Neural cell (in vitro differentiated cells): ENCODE measurements around the gene ETV3L. TPM values are rescaled to one million over a fixed set of nuclear protein-coding genes. Genes with fewer than 3 reads are reported as not detected.

Experiments
- H2AFZ ChIP-seq: fragments of 200-600, 300-800 bp; sonication (generic), shearing (Covaris generic); 2 replicates; pipeline ENCODE4 v1.6.0; 2014; ENCODE audit warnings: low read depth, mild to moderate bottlenecking, antibody characterized with exemption, low read length, moderate library complexity
- H3F3A ChIP-seq: fragments of 200-600 bp; shearing (Covaris generic); 2 replicates; pipeline ENCODE4 v1.6.1; 2016; ENCODE audit warnings: mild to moderate bottlenecking, moderate library complexity, mixed read lengths, antibody characterized with exemption, low read length; ENCODE audit not compliant: insufficient read depth, poor library complexity, severe bottlenecking
- H3K27ac ChIP-seq: fragments of 200-600, 300-800 bp; sonication (generic), shearing (Covaris generic); 2 replicates; pipeline ENCODE4 v1.5.1; 2014; ENCODE audit warnings: mild to moderate bottlenecking, low read length, moderate library complexity
- H3K27me3 ChIP-seq: fragments of 300-800, 200-600 bp; sonication (generic), shearing (Covaris generic); 2 replicates; pipeline ENCODE4 v1.6.0; 2014; ENCODE audit warnings: mild to moderate bottlenecking, low read depth, low read length, moderate library complexity; ENCODE audit not compliant: insufficient read depth
- H3K36me3 ChIP-seq: fragments of 300-800, 200-600 bp; sonication (generic), shearing (Covaris generic); 2 replicates; pipeline ENCODE4 v1.5.1; 2014; ENCODE audit warnings: mild to moderate bottlenecking, antibody characterized with exemption, low read length, moderate library complexity; ENCODE audit not compliant: insufficient read depth
- H3K4me2 ChIP-seq: fragments of 300-800, 200-600 bp; sonication (generic), shearing (Covaris generic); 2 replicates; pipeline ENCODE4 v1.6.0; 2014; ENCODE audit warnings: mild to moderate bottlenecking, low read length
- H3K4me3 ChIP-seq: fragments of 300-800, 200-600 bp; sonication (generic), shearing (Covaris generic); 2 replicates; pipeline ENCODE4 v1.5.1; 2014; ENCODE audit warnings: mild to moderate bottlenecking, low read length, moderate library complexity
- H3K79me2 ChIP-seq: fragments of 200-600 bp; shearing (Covaris generic); replicated peaks from 2 replicates; pipeline ENCODE4 v1.6.0; 2014; ENCODE audit warnings: mild to moderate bottlenecking, low read length, moderate library complexity; ENCODE audit not compliant: insufficient read depth
- H3K9ac ChIP-seq: fragments of 300-800, 200-600 bp; sonication (generic), shearing (Covaris generic); 2 replicates; pipeline ENCODE4 v1.6.1; 2016; ENCODE audit warnings: mild to moderate bottlenecking, low read length, mixed read lengths
- H3K9me2 ChIP-seq: fragments of 200-600 bp; shearing (Covaris generic); 2 replicates; pipeline ENCODE4 v1.6.1; 2016; ENCODE audit warnings: mild to moderate bottlenecking, low read length, mixed read lengths; ENCODE audit not compliant: insufficient read depth
- H3K9me3 ChIP-seq: fragments of 200-600, 300-800 bp; sonication (generic), shearing (Covaris generic); 2 replicates; pipeline ENCODE4 v1.6.1; 2016; ENCODE audit warnings: mild to moderate bottlenecking, mixed run types, low read length, moderate library complexity, mixed read lengths
- H4K20me1 ChIP-seq: fragments of 200-600 bp; shearing (Covaris generic); 2 replicates; pipeline ENCODE4 v1.6.1; 2016; ENCODE audit warnings: mild to moderate bottlenecking, mixed run types; ENCODE audit not compliant: insufficient read depth
- EP300 ChIP-seq: fragments of 450-650 bp; conservative IDR thresholded peaks from 2 replicates; pipeline ENCODE4 v1.6.1; 2014; ENCODE audit warnings: antibody characterized with exemption, mild to moderate bottlenecking, moderate library complexity; ENCODE audit not compliant: poor library complexity, severe bottlenecking
- EZH2 ChIP-seq: fragments of 200-600, 300-800 bp; shearing (Covaris generic), sonication (generic); IDR thresholded peaks from 2 replicates; pipeline ENCODE4 v1.6.1; 2014; ENCODE audit warnings: antibody characterized with exemption, low read length, borderline replicate concordance, mild to moderate bottlenecking; ENCODE audit not compliant: insufficient read depth, poor library complexity, severe bottlenecking
- MXI1 ChIP-seq: fragments of 450-650 bp; conservative IDR thresholded peaks from 2 replicates; pipeline ENCODE4 v1.6.1; 2014; ENCODE audit warnings: antibody characterized with exemption, mild to moderate bottlenecking; ENCODE audit not compliant: poor library complexity, severe bottlenecking
- POLR2AphosphoS5 ChIP-seq: IDR thresholded peaks from 2 replicates; pipeline ENCODE4 v1.6.1; 2012
- RAD21 ChIP-seq: fragments of 450-650 bp; conservative IDR thresholded peaks from 2 replicates; pipeline ENCODE4 v1.6.1; 2014; ENCODE audit warnings: antibody characterized with exemption, mild to moderate bottlenecking, moderate library complexity
- SMC3 ChIP-seq: fragments of 450-650 bp; conservative IDR thresholded peaks from 2 replicates; pipeline ENCODE4 v1.6.1; 2014; ENCODE audit warnings: antibody characterized with exemption, mild to moderate bottlenecking, moderate library complexity; ENCODE audit not compliant: poor library complexity
- TAF1 ChIP-seq: IDR thresholded peaks from 2 replicates; pipeline ENCODE4 v1.6.1; 2012; ENCODE audit warnings: low read depth
- polyA plus RNA-seq: library from polyadenylated mRNA; depleted of rRNA; stranded (reverse); fragments of >200 nt; gene quantifications from 2 replicates; pipeline ENCODE4 v1.2.3, GENCODE V29; 2014
- TF ChIP-seq, protein P1 (sequence below): fragments of 450-650 bp; IDR thresholded peaks from 2 replicates; pipeline ENCODE4 v1.5.1; 2014; ENCODE audit warnings: antibody characterized with exemption, mild to moderate bottlenecking, moderate library complexity; ENCODE audit not compliant: poor library complexity, severe bottlenecking
- TF ChIP-seq, protein P2 (sequence below): IDR thresholded peaks from 2 replicates; pipeline ENCODE4 v1.6.1; 2012; ENCODE audit warnings: borderline replicate concordance

The ETV3L gene
- polyA plus RNA-seq, 1 donor from 2014 or later, result not detected

DNA sequence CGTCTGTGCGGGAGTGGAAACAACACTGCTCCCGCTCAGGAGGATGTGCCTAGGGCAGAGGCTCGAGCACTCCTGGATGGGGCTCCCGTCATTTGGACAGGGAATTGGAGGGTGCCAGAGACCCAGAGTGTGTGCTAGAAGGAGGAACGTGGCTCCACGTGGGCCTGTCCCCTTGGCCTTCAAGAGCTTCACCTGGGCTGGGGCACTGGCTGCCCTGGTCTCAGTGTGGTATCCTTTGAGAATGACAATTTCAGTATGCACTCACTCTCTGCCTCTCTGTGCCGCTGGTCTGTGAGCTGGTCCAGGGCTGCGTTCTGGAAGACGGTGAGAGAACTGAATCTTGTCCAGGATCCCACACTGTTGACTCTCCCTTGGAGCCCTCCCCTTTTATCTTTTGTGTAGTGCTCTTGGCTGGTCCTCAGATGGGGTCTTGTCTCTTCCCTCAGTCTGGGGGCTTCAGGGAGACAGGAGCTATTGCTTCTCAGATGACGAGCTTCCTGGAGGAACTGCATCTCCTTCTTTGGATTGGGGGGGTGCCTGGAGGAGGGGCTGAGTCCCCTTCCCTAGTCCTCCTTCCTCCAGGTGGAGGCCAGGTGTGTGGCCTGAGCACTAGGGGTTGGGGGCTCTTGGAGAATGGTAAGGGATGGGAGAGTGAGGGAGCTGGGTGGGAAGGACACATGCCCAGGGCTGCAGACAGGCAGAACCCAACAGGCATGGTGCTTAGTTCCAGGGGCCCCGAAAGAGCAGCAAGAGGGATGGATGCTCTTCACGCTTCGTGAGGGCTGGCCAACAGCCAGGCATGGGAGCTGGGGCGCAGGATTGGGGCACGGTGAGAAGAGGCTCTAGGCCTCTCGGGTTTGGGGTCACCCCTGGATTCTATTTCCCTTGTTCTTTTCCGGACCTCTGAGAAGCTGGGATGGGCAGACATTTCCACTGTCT lies 14.8 kb upstream of the ETV3L start:
- H3K27ac ChIP-seq, result no peak overlapping the region
- H2AFZ ChIP-seq, result no peak overlapping the region
- H3K79me2 ChIP-seq, result no peaks in the 10 kb centered on the region
- TF ChIP-seq, protein P1, sequence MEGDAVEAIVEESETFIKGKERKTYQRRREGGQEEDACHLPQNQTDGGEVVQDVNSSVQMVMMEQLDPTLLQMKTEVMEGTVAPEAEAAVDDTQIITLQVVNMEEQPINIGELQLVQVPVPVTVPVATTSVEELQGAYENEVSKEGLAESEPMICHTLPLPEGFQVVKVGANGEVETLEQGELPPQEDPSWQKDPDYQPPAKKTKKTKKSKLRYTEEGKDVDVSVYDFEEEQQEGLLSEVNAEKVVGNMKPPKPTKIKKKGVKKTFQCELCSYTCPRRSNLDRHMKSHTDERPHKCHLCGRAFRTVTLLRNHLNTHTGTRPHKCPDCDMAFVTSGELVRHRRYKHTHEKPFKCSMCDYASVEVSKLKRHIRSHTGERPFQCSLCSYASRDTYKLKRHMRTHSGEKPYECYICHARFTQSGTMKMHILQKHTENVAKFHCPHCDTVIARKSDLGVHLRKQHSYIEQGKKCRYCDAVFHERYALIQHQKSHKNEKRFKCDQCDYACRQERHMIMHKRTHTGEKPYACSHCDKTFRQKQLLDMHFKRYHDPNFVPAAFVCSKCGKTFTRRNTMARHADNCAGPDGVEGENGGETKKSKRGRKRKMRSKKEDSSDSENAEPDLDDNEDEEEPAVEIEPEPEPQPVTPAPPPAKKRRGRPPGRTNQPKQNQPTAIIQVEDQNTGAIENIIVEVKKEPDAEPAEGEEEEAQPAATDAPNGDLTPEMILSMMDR, result no peak
- no peak for TF ChIP-seq EZH2
- TF ChIP-seq, protein P2, sequence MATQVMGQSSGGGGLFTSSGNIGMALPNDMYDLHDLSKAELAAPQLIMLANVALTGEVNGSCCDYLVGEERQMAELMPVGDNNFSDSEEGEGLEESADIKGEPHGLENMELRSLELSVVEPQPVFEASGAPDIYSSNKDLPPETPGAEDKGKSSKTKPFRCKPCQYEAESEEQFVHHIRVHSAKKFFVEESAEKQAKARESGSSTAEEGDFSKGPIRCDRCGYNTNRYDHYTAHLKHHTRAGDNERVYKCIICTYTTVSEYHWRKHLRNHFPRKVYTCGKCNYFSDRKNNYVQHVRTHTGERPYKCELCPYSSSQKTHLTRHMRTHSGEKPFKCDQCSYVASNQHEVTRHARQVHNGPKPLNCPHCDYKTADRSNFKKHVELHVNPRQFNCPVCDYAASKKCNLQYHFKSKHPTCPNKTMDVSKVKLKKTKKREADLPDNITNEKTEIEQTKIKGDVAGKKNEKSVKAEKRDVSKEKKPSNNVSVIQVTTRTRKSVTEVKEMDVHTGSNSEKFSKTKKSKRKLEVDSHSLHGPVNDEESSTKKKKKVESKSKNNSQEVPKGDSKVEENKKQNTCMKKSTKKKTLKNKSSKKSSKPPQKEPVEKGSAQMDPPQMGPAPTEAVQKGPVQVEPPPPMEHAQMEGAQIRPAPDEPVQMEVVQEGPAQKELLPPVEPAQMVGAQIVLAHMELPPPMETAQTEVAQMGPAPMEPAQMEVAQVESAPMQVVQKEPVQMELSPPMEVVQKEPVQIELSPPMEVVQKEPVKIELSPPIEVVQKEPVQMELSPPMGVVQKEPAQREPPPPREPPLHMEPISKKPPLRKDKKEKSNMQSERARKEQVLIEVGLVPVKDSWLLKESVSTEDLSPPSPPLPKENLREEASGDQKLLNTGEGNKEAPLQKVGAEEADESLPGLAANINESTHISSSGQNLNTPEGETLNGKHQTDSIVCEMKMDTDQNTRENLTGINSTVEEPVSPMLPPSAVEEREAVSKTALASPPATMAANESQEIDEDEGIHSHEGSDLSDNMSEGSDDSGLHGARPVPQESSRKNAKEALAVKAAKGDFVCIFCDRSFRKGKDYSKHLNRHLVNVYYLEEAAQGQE, result no peak
- no peak for TF ChIP-seq EP300
- no peak for TF ChIP-seq SMC3
- TF ChIP-seq POLR2AphosphoS5, result no peak
- no peak for TF ChIP-seq TAF1
- TF ChIP-seq RAD21, result no peak
- no peak for TF ChIP-seq MXI1
- no peaks in the 10 kb centered on the region for H3K36me3 ChIP-seq
- H3K27me3 ChIP-seq, result no peaks in the 10 kb centered on the region
- no peak overlapping the region for H3K9ac ChIP-seq
- H3K9me3 ChIP-seq, result no peaks in the 10 kb centered on the region
- no peak overlapping the region for H3K4me3 ChIP-seq
- no peaks in the 10 kb centered on the region for H4K20me1 ChIP-seq
- no peak overlapping the region for H3K4me2 ChIP-seq
- H3F3A ChIP-seq, result no peaks in the 10 kb centered on the region
- H3K9me2 ChIP-seq, result no peaks in the 10 kb centered on the region

DNA sequence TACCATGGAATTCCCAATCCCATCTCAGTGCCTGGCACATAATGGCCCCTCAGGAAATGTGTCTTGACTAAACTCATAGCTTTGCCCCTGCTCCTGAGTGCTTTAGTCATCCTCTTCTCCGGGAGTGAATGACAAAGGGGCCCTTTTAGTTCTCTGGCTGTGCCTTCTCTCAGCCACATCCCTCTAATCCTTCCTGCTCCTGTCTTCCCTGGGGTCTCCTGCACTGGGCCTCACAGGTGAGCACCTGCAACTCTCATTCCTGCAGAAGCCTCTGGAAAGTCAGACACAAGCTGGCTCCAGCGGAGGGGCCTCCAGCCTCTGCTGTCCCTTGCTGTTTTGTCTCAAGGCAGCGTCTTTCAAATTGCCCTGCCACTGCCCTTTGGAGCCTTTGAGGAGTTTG lies 14.0 kb upstream of the ETV3L start:
- Histone ChIP-seq H3K9ac (no peak overlapping the region), H3K4me2 (no peak overlapping the region), H3K79me2 (no peaks in the 10 kb centered on the region), H2AFZ (no peak overlapping the region), H3K9me3 (no peaks in the 10 kb centered on the region), H3K4me3 (no peak overlapping the region), H4K20me1 (no peaks in the 10 kb centered on the region), H3K36me3 (no peaks in the 10 kb centered on the region), H3K9me2 (no peaks in the 10 kb centered on the region), H3K27ac (no peak overlapping the region), H3K27me3 (no peaks in the 10 kb centered on the region), H3F3A (no peaks in the 10 kb centered on the region)
- TF ChIP-seq, protein P2, result no peak
- TF ChIP-seq EZH2, result no peak
- no peak for TF ChIP-seq RAD21
- no peak for TF ChIP-seq TAF1
- no peak for TF ChIP-seq MXI1
- TF ChIP-seq EP300, result no peak
